KOPT-K1 (cell line): Measurements from ENCODE around the gene ABHD12.
A peak's percentile ranks its signal among the peaks of the same experiment; 100 is the strongest.

Source experiments
- H3K27ac ChIP-seq: fragments of 200-600 bp; sonication (generic); 2 replicates; pipeline ENCODE4 v1.5.1; 2016; ENCODE audit warnings: antibody characterized with exemption, mild to moderate bottlenecking, low read depth, low read length; ENCODE audit not compliant: poor library complexity, severe bottlenecking
- H3K36me3 ChIP-seq: fragments of 200-600 bp; sonication (generic); 2 replicates; pipeline ENCODE4 v1.5.1; 2017; ENCODE audit warnings: antibody characterized with exemption, mild to moderate bottlenecking, low read length, moderate library complexity; ENCODE audit not compliant: insufficient read depth
- H3K9me3 ChIP-seq: fragments of 200-600 bp; sonication (generic); 2 replicates; pipeline ENCODE4 v1.5.1; 2017; ENCODE audit warnings: antibody characterized with exemption, low read length, mild to moderate bottlenecking; ENCODE audit not compliant: insufficient read depth, poor library complexity, severe bottlenecking

Gene ABHD12

GRCh38 chr20:25288291-25289181 lies 102.1 kb downstream of the ABHD12 start:
- no peak overlapping the region for H3K27ac ChIP-seq
- no peaks in the 10 kb centered on the region for H3K9me3 ChIP-seq
- H3K36me3 ChIP-seq = peaks cover 95% of the 10 kb centered on the region

GRCh38 chr20:25287631-25288290 lies 102.9 kb downstream of the ABHD12 start:
- H3K36me3 ChIP-seq = peaks cover 98% of the 10 kb centered on the region
- H3K27ac ChIP-seq = no peak overlapping the region
- H3K9me3 ChIP-seq = no peaks in the 10 kb centered on the region

- H3K36me3 ChIP-seq = peaks cover 94% of the 10 kb centered on the region
- H3K9me3 ChIP-seq = no peaks in the 10 kb centered on the region
- no peak overlapping the region for H3K27ac ChIP-seq
Observed at GRCh38 chr20:25286917-25287316, 103.7 kb downstream of the ABHD12 start.

- Histone ChIP-seq H3K27ac (no peak overlapping the region), H3K36me3 (peaks cover 86% of the 10 kb centered on the region), H3K9me3 (no peaks in the 10 kb centered on the region)
Observed at GRCh38 chr20:25285856-25286798, 104.5 kb downstream of the ABHD12 start.

- Histone ChIP-seq H3K36me3 (peaks cover 86% of the 10 kb centered on the region), H3K27ac (no peak overlapping the region), H3K9me3 (no peaks in the 10 kb centered on the region)
Observed at GRCh38 chr20:25285091-25285647, 105.5 kb downstream of the ABHD12 start.

- no peak overlapping the region for H3K27ac ChIP-seq
- no peaks in the 10 kb centered on the region for H3K9me3 ChIP-seq
- H3K36me3 ChIP-seq = peaks cover 86% of the 10 kb centered on the region
Observed at GRCh38 chr20:25284131-25284601, 106.5 kb downstream of the ABHD12 start.

- Histone ChIP-seq H3K36me3 (peaks cover 85% of the 10 kb centered on the region), H3K27ac (no peak overlapping the region), H3K9me3 (no peaks in the 10 kb centered on the region)
Observed at GRCh38 chr20:25283221-25283951, 107.2 kb downstream of the ABHD12 start.

- no peaks in the 10 kb centered on the region for H3K9me3 ChIP-seq
- H3K36me3 ChIP-seq = peaks cover 85% of the 10 kb centered on the region
- peak overlapping the region; percentile 32 for H3K27ac ChIP-seq
Observed at GRCh38 chr20:25282796-25283195, 107.8 kb downstream of the ABHD12 start.

- Histone ChIP-seq H3K36me3 (peaks cover 85% of the 10 kb centered on the region), H3K9me3 (no peaks in the 10 kb centered on the region), H3K27ac (peak overlapping the region; percentile 32)
Observed at GRCh38 chr20:25282034-25282781, 108.4 kb downstream of the ABHD12 start.

GRCh38 chr20:25281541-25281991 lies 109.1 kb downstream of the ABHD12 start:
- Histone ChIP-seq H3K9me3 (no peaks in the 10 kb centered on the region), H3K36me3 (peaks cover 85% of the 10 kb centered on the region), H3K27ac (peak overlapping the region; percentile 32)

GRCh38 chr20:25280574-25281535 lies 109.8 kb downstream of the ABHD12 start:
- Histone ChIP-seq H3K9me3 (no peaks in the 10 kb centered on the region), H3K27ac (no peak overlapping the region), H3K36me3 (peaks cover 85% of the 10 kb centered on the region)

- no peak overlapping the region for H3K27ac ChIP-seq
- H3K9me3 ChIP-seq = no peaks in the 10 kb centered on the region
- H3K36me3 ChIP-seq = peaks cover 84% of the 10 kb centered on the region
Observed at GRCh38 chr20:25280051-25280573, 110.5 kb downstream of the ABHD12 start.
